Measurements from ENCODE around the gene HOXB4.

- TF ChIP-seq, protein P1, sequence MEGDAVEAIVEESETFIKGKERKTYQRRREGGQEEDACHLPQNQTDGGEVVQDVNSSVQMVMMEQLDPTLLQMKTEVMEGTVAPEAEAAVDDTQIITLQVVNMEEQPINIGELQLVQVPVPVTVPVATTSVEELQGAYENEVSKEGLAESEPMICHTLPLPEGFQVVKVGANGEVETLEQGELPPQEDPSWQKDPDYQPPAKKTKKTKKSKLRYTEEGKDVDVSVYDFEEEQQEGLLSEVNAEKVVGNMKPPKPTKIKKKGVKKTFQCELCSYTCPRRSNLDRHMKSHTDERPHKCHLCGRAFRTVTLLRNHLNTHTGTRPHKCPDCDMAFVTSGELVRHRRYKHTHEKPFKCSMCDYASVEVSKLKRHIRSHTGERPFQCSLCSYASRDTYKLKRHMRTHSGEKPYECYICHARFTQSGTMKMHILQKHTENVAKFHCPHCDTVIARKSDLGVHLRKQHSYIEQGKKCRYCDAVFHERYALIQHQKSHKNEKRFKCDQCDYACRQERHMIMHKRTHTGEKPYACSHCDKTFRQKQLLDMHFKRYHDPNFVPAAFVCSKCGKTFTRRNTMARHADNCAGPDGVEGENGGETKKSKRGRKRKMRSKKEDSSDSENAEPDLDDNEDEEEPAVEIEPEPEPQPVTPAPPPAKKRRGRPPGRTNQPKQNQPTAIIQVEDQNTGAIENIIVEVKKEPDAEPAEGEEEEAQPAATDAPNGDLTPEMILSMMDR (conservative IDR thresholded peaks at IDR 0.05), result no peak
- TF ChIP-seq EZH2 (IDR thresholded peaks at IDR 0.05; ENCODE audit: low read depth), result no peak
Observed at GRCh38 chr17:48550502-48551213, 27.5 kb downstream of the HOXB4 start.

Data from PC-9 (cell line).